ENCODE measurements around the gene CCDC192.
"Not testable (repeated sequence)": the region's sequence is repeated elsewhere in the genome, so short reads cannot be mapped to it uniquely, and the experiment has no call there.

The CCDC192 gene

GRCh38 chr5:127813633-127814587, 110.7 kb downstream of the CCDC192 start:
- no peak for DNase-seq

- DNase-seq, result no peak
These were observed 111.4 kb downstream of the CCDC192 start for GRCh38 chr5:127814588-127814973.

- no peak for DNase-seq
These were observed 117.8 kb downstream of the CCDC192 start for GRCh38 chr5:127820910-127821553.

- DNase-seq, result no peak
These were observed 118.7 kb downstream of the CCDC192 start for GRCh38 chr5:127821896-127822295.

GRCh38 chr5:127824126-127824525, 120.9 kb downstream of the CCDC192 start:
- no peak for DNase-seq

GRCh38 chr5:127826011-127826410, 122.8 kb downstream of the CCDC192 start:
- no peak for DNase-seq

GRCh38 chr5:127827451-127827850, 124.3 kb downstream of the CCDC192 start:
- DNase-seq, result no peak

GRCh38 chr5:127830157-127830556, 127.0 kb downstream of the CCDC192 start:
- no peak for DNase-seq

- no peak for DNase-seq
These were observed 127.8 kb downstream of the CCDC192 start for GRCh38 chr5:127830829-127831598.

- DNase-seq, result no peak
These were observed 128.9 kb downstream of the CCDC192 start for GRCh38 chr5:127832067-127832466.

GRCh38 chr5:127834094-127834531, 130.9 kb downstream of the CCDC192 start:
- no peak for DNase-seq

- no peak for DNase-seq
These were observed 131.4 kb downstream of the CCDC192 start for GRCh38 chr5:127834554-127834953.

GRCh38 chr5:127838661-127839060, 135.5 kb downstream of the CCDC192 start:
- no peak for DNase-seq

- DNase-seq, result no peak
These were observed 135.9 kb downstream of the CCDC192 start for GRCh38 chr5:127839072-127839471.

GRCh38 chr5:127839496-127840197, 136.5 kb downstream of the CCDC192 start:
- DNase-seq, result no peak

GRCh38 chr5:127840198-127840524, 137.0 kb downstream of the CCDC192 start:
- no peak for DNase-seq

GRCh38 chr5:127840809-127841208, 137.6 kb downstream of the CCDC192 start:
- no peak for DNase-seq

GRCh38 chr5:127844581-127845021, 141.4 kb downstream of the CCDC192 start:
- no peak for DNase-seq

GRCh38 chr5:127846884-127847283, 143.7 kb downstream of the CCDC192 start:
- no peak for DNase-seq

- DNase-seq, result not testable (repeated sequence)
These were observed 144.4 kb downstream of the CCDC192 start for GRCh38 chr5:127847641-127848040.

GRCh38 chr5:127848098-127848497, 144.9 kb downstream of the CCDC192 start:
- DNase-seq, result no peak

GRCh38 chr5:127849408-127849807, 146.2 kb downstream of the CCDC192 start:
- no peak for DNase-seq

- DNase-seq, result no peak
These were observed 146.7 kb downstream of the CCDC192 start for GRCh38 chr5:127849891-127850290.

Measured in NCI-H1417 treated with DMSO at 0.1 percent for 48 hours (cell line).